ENCODE data around the gene SYVN1. TPM values are rescaled to one million over a fixed set of nuclear protein-coding genes. Genes with fewer than 3 reads are reported as not detected.

SYVN1 gene
- total RNA-seq, 2 experiments from 2014 or later = 34.4 to 35.1 TPM

- Mint-ChIP-seq H3K27me3 (no peaks in the 10 kb centered on the region), H3K4me3 (no peak overlapping the region), H3K9me3 (ENCODE audit: low read depth) (no peaks in the 10 kb centered on the region), H3K36me3 (peaks cover 13% of the 10 kb centered on the region), H3K27ac (peak overlapping the region; percentile 15), H3K4me1 (peaks cover 33% of the 10 kb centered on the region)
- ATAC-seq (no peak), DNase-seq (no peak)
- CTCF ChIA-PET = interaction anchor here (9.1 kb wide), 1 partner anchor 11 kb away, joined by 114 read pairs; the partner anchor contains the start of gene TM7SF2
Measured at GRCh38 chr11:65100674-65101350, 33.5 kb downstream of the SYVN1 start.

- Mint-ChIP-seq H3K27me3 (no peaks in the 10 kb centered on the region), H3K36me3 (peaks cover 6% of the 10 kb centered on the region), H3K9me3 (ENCODE audit: low read depth) (no peaks in the 10 kb centered on the region), H3K27ac (peak overlapping the region; percentile 96), H3K4me3 (peak overlapping the region; percentile 94), H3K4me1 (peaks cover 21% of the 10 kb centered on the region)
- ATAC-seq = no peak
- CTCF ChIA-PET = interaction anchor here (0.5 to 9.1 kb wide), 10 partner anchors 11 to 83 kb away, joined by 3 to 114 read pairs (median 4); partner anchors contain the start of genes ARL2, CDCA5, FAU and MRPL49
- DNase-seq = no peak
Measured at GRCh38 chr11:65096926-65097325, 37.4 kb downstream of the SYVN1 start.

- Mint-ChIP-seq H3K36me3 (peaks cover 6% of the 10 kb centered on the region), H3K27me3 (no peaks in the 10 kb centered on the region), H3K9me3 (ENCODE audit: low read depth) (no peaks in the 10 kb centered on the region), H3K4me1 (peaks cover 21% of the 10 kb centered on the region), H3K27ac (peak within 1 kb of the TSS; percentile 96), H3K4me3 (peak within 1 kb of the TSS; percentile 94)
- DNase-seq (peak; percentile 94), ATAC-seq (peak; percentile 96)
- CTCF ChIA-PET = interaction anchor here (0.5 to 9.1 kb wide), 9 partner anchors 11 to 83 kb away, joined by 3 to 114 read pairs (median 4); partner anchors contain the start of genes ARL2, CDCA5, FAU and MRPL49
Measured at GRCh38 chr11:65095974-65096806, 38.1 kb downstream of the SYVN1 start, which contains the start of gene VPS51. Gene VPS51, plus strand, starts transcription at chr11:65096214. Its CDS starts 37 bp downstream, at chr11:65096251.

GRCh38 chr11:65095427-65095826 is 38.9 kb downstream of the SYVN1 start:
- Mint-ChIP-seq H3K27ac (peak overlapping the region; percentile 96), H3K9me3 (ENCODE audit: low read depth) (no peaks in the 10 kb centered on the region), H3K36me3 (peaks cover 6% of the 10 kb centered on the region), H3K27me3 (no peaks in the 10 kb centered on the region), H3K4me3 (peak overlapping the region; percentile 94), H3K4me1 (peaks cover 21% of the 10 kb centered on the region)
- DNase-seq (no peak), ATAC-seq (no peak)
- CTCF ChIA-PET = interaction anchor here (1.2 to 3.8 kb wide), 7 partner anchors 10 to 82 kb away, joined by 3 to 23 read pairs (median 8); partner anchors contain the start of genes ARL2, TM7SF2 and ZNHIT2

- ATAC-seq = no peak
- no peaks in the 10 kb centered on the region for H3K9me3 Mint-ChIP-seq (ENCODE audit: low read depth)
- peaks cover 11% of the 10 kb centered on the region for H3K36me3 Mint-ChIP-seq
- CTCF ChIA-PET = interaction anchor here (0.9 to 1.8 kb wide), 3 partner anchors 12 to 26 kb away, joined by 3 to 5 read pairs (median 4); partner anchors contain the start of gene TM7SF2
- peaks cover 6% of the 10 kb centered on the region for H3K4me1 Mint-ChIP-seq
- DNase-seq = no peak
- H3K4me3 Mint-ChIP-seq = no peak overlapping the region
- H3K27ac Mint-ChIP-seq = no peak overlapping the region
- no peaks in the 10 kb centered on the region for H3K27me3 Mint-ChIP-seq
Measured at GRCh38 chr11:65090628-65091027, 43.7 kb downstream of the SYVN1 start.

- ATAC-seq = no peak
- no peaks in the 10 kb centered on the region for H3K27me3 Mint-ChIP-seq
- no peak for DNase-seq
- CTCF ChIA-PET = interaction anchor here (1.0 to 1.8 kb wide), 3 partner anchors 21 to 27 kb away, joined by 3 to 5 read pairs (median 3); partner anchors contain the start of gene TM7SF2
- H3K27ac Mint-ChIP-seq = peak overlapping the region; percentile 15
- H3K4me1 Mint-ChIP-seq = peaks cover 13% of the 10 kb centered on the region
- H3K4me3 Mint-ChIP-seq = no peak overlapping the region
- no peaks in the 10 kb centered on the region for H3K9me3 Mint-ChIP-seq (ENCODE audit: low read depth)
- H3K36me3 Mint-ChIP-seq = peaks cover 13% of the 10 kb centered on the region
Measured at GRCh38 chr11:65089621-65090020, 44.7 kb downstream of the SYVN1 start.

- peaks cover 21% of the 10 kb centered on the region for H3K36me3 Mint-ChIP-seq
- H3K27me3 Mint-ChIP-seq = peaks cover 2% of the 10 kb centered on the region
- no peak overlapping the region for H3K27ac Mint-ChIP-seq
- no peak overlapping the region for H3K4me3 Mint-ChIP-seq
- no peak for ATAC-seq
- H3K9me3 Mint-ChIP-seq (ENCODE audit: low read depth) = no peaks in the 10 kb centered on the region
- no peak for DNase-seq
- H3K4me1 Mint-ChIP-seq = peaks cover 22% of the 10 kb centered on the region
- CTCF ChIA-PET = no interaction called here
Measured at GRCh38 chr11:65087827-65088226, 46.5 kb downstream of the SYVN1 start.

- Mint-ChIP-seq H3K4me3 (no peak overlapping the region), H3K4me1 (peaks cover 27% of the 10 kb centered on the region), H3K27ac (no peak overlapping the region), H3K27me3 (peaks cover 2% of the 10 kb centered on the region), H3K36me3 (peaks cover 24% of the 10 kb centered on the region), H3K9me3 (ENCODE audit: low read depth) (no peaks in the 10 kb centered on the region)
- no peak for ATAC-seq
- DNase-seq = no peak
- CTCF ChIA-PET = interaction anchor here (1.2 kb wide), 1 partner anchor 25 kb away, joined by 5 read pairs; the partner anchor contains the start of gene TM7SF2
Measured at GRCh38 chr11:65087216-65087615, 47.1 kb downstream of the SYVN1 start.

GRCh38 chr11:65086809-65087208 is 47.5 kb downstream of the SYVN1 start:
- ATAC-seq (no peak), DNase-seq (no peak)
- Mint-ChIP-seq H3K4me1 (peaks cover 31% of the 10 kb centered on the region), H3K27ac (peak overlapping the region; percentile 34), H3K27me3 (peaks cover 2% of the 10 kb centered on the region), H3K36me3 (peaks cover 27% of the 10 kb centered on the region), H3K9me3 (ENCODE audit: low read depth) (no peaks in the 10 kb centered on the region), H3K4me3 (no peak overlapping the region)
- CTCF ChIA-PET = interaction anchor here (1.2 kb wide), 2 partner anchors 26 to 31 kb away, joined by 3 to 5 read pairs; partner anchors contain the start of genes TM7SF2 and ZNHIT2

- no peaks in the 10 kb centered on the region for H3K9me3 Mint-ChIP-seq (ENCODE audit: low read depth)
- no peak for ATAC-seq
- H3K4me1 Mint-ChIP-seq = peaks cover 44% of the 10 kb centered on the region
- H3K27ac Mint-ChIP-seq = peak overlapping the region; percentile 99
- CTCF ChIA-PET = interaction anchor here (0.9 to 1.7 kb wide), 6 partner anchors 9 to 58 kb away, joined by 3 to 8 read pairs (median 4); partner anchors contain the start of genes SNX15 and ZNHIT2
- no peak for DNase-seq
- peaks cover 2% of the 10 kb centered on the region for H3K27me3 Mint-ChIP-seq
- H3K36me3 Mint-ChIP-seq = peaks cover 36% of the 10 kb centered on the region
- peak overlapping the region; percentile 98 for H3K4me3 Mint-ChIP-seq
Measured at GRCh38 chr11:65085446-65085845, 48.9 kb downstream of the SYVN1 start.

GRCh38 chr11:65084598-65085375 is 49.5 kb downstream of the SYVN1 start:
- peak overlapping the region; percentile 98 for H3K4me3 Mint-ChIP-seq
- H3K36me3 Mint-ChIP-seq = peaks cover 40% of the 10 kb centered on the region
- H3K4me1 Mint-ChIP-seq = peaks cover 49% of the 10 kb centered on the region
- ATAC-seq (peak; percentile 1), DNase-seq (no peak)
- H3K27me3 Mint-ChIP-seq = peaks cover 2% of the 10 kb centered on the region
- H3K27ac Mint-ChIP-seq = peak overlapping the region; percentile 99
- H3K9me3 Mint-ChIP-seq (ENCODE audit: low read depth) = no peaks in the 10 kb centered on the region
- CTCF ChIA-PET = interaction anchor here (0.9 to 1.7 kb wide), 5 partner anchors 10 to 58 kb away, joined by 3 to 8 read pairs (median 4); partner anchors contain the start of gene SNX15

GRCh38 chr11:65083834-65084597 is 50.3 kb downstream of the SYVN1 start, which contains the start of the genes CDCA5 and ZFPL1:
Gene CDCA5, minus strand, starts transcription at chr11:65084040. Its CDS starts 62 bp downstream, at chr11:65083978.
Gene ZFPL1, plus strand, starts transcription at chr11:65084222. Its CDS starts 477 bp downstream, at chr11:65084699.
- H3K9me3 Mint-ChIP-seq (ENCODE audit: low read depth) = no peaks in the 10 kb centered on the region
- peaks cover 54% of the 10 kb centered on the region for H3K4me1 Mint-ChIP-seq
- DNase-seq (peak; percentile 97), ATAC-seq (peak; percentile 82)
- peaks cover 41% of the 10 kb centered on the region for H3K36me3 Mint-ChIP-seq
- CTCF ChIA-PET = interaction anchor here (1.0 to 4.0 kb wide), 10 partner anchors 9 to 236 kb away, joined by 3 to 25 read pairs (median 4); partner anchors contain the start of genes ARL2 and ZNHIT2
- peak within 1 kb of the TSS; percentile 98 for H3K4me3 Mint-ChIP-seq
- peak within 1 kb of the TSS; percentile 99 for H3K27ac Mint-ChIP-seq
- H3K27me3 Mint-ChIP-seq = peaks cover 2% of the 10 kb centered on the region
